H1 (cell line): ENCODE results near the gene MSL3B.

ENCODE experiments used
- CBX5 ChIP-seq: fragments of 300-800, 300-1000 bp; sonication (generic); IDR thresholded peaks from 2 replicates; pipeline ENCODE4 v1.7.1; 2016; ENCODE audit warnings: antibody characterized with exemption, low read length, low read depth
- CREB1 ChIP-seq: IDR thresholded peaks from 2 replicates; pipeline ENCODE4 v1.6.1; 2012; ENCODE audit warnings: inconsistent platforms
- EZH2 ChIP-seq: fragments of 200-600 bp; sonication (generic); IDR thresholded peaks from 2 replicates; pipeline ENCODE4 v1.7.1; 2012; ENCODE audit warnings: low read depth, mild to moderate bottlenecking, moderate library complexity, low read length, inconsistent platforms; ENCODE audit not compliant: severe bottlenecking
- FOSL1 ChIP-seq: IDR thresholded peaks from 2 replicates; pipeline ENCODE4 v1.6.1; 2011; ENCODE audit warnings: mild to moderate bottlenecking, low read depth, low read length, moderate library complexity; ENCODE audit not compliant: insufficient read depth
- HDAC6 ChIP-seq: IDR thresholded peaks from one replicate; pipeline ENCODE4 v1.7.1; 2012; ENCODE audit warnings: low read depth, mild to moderate bottlenecking, inconsistent platforms, low read length, moderate library complexity
- KDM5A ChIP-seq: fragments of 200-600 bp; IDR thresholded peaks from 2 replicates; pipeline ENCODE4 v1.7.1; 2012; ENCODE audit warnings: mild to moderate bottlenecking, low read length, inconsistent platforms, mixed read lengths
- SP2 ChIP-seq: IDR thresholded peaks from 2 replicates; pipeline ENCODE4 v1.6.1; 2012; ENCODE audit warnings: mild to moderate bottlenecking, low read length, inconsistent platforms
- TCF12 ChIP-seq: IDR thresholded peaks from 2 replicates; pipeline ENCODE4 v1.6.1; 2011; ENCODE audit warnings: low read depth, mild to moderate bottlenecking, low read length
- TF ChIP-seq, protein P1 (sequence below): fragments of 300-600 bp; sonication (generic); IDR thresholded peaks from 2 replicates; pipeline ENCODE4 v1.7.1; 2012; ENCODE audit warnings: low read length, moderate library complexity, mild to moderate bottlenecking, inconsistent platforms; ENCODE audit not compliant: insufficient replicate concordance
- TF ChIP-seq, protein P2 (sequence below): IDR thresholded peaks from 2 replicates; pipeline ENCODE4 v1.6.1; 2012; ENCODE audit warnings: low read length, inconsistent platforms

The MSL3B gene

GRCh38 chr2:233844064-233844807, 23.9 kb downstream of the MSL3B start (continued):
- TF ChIP-seq, protein P1, sequence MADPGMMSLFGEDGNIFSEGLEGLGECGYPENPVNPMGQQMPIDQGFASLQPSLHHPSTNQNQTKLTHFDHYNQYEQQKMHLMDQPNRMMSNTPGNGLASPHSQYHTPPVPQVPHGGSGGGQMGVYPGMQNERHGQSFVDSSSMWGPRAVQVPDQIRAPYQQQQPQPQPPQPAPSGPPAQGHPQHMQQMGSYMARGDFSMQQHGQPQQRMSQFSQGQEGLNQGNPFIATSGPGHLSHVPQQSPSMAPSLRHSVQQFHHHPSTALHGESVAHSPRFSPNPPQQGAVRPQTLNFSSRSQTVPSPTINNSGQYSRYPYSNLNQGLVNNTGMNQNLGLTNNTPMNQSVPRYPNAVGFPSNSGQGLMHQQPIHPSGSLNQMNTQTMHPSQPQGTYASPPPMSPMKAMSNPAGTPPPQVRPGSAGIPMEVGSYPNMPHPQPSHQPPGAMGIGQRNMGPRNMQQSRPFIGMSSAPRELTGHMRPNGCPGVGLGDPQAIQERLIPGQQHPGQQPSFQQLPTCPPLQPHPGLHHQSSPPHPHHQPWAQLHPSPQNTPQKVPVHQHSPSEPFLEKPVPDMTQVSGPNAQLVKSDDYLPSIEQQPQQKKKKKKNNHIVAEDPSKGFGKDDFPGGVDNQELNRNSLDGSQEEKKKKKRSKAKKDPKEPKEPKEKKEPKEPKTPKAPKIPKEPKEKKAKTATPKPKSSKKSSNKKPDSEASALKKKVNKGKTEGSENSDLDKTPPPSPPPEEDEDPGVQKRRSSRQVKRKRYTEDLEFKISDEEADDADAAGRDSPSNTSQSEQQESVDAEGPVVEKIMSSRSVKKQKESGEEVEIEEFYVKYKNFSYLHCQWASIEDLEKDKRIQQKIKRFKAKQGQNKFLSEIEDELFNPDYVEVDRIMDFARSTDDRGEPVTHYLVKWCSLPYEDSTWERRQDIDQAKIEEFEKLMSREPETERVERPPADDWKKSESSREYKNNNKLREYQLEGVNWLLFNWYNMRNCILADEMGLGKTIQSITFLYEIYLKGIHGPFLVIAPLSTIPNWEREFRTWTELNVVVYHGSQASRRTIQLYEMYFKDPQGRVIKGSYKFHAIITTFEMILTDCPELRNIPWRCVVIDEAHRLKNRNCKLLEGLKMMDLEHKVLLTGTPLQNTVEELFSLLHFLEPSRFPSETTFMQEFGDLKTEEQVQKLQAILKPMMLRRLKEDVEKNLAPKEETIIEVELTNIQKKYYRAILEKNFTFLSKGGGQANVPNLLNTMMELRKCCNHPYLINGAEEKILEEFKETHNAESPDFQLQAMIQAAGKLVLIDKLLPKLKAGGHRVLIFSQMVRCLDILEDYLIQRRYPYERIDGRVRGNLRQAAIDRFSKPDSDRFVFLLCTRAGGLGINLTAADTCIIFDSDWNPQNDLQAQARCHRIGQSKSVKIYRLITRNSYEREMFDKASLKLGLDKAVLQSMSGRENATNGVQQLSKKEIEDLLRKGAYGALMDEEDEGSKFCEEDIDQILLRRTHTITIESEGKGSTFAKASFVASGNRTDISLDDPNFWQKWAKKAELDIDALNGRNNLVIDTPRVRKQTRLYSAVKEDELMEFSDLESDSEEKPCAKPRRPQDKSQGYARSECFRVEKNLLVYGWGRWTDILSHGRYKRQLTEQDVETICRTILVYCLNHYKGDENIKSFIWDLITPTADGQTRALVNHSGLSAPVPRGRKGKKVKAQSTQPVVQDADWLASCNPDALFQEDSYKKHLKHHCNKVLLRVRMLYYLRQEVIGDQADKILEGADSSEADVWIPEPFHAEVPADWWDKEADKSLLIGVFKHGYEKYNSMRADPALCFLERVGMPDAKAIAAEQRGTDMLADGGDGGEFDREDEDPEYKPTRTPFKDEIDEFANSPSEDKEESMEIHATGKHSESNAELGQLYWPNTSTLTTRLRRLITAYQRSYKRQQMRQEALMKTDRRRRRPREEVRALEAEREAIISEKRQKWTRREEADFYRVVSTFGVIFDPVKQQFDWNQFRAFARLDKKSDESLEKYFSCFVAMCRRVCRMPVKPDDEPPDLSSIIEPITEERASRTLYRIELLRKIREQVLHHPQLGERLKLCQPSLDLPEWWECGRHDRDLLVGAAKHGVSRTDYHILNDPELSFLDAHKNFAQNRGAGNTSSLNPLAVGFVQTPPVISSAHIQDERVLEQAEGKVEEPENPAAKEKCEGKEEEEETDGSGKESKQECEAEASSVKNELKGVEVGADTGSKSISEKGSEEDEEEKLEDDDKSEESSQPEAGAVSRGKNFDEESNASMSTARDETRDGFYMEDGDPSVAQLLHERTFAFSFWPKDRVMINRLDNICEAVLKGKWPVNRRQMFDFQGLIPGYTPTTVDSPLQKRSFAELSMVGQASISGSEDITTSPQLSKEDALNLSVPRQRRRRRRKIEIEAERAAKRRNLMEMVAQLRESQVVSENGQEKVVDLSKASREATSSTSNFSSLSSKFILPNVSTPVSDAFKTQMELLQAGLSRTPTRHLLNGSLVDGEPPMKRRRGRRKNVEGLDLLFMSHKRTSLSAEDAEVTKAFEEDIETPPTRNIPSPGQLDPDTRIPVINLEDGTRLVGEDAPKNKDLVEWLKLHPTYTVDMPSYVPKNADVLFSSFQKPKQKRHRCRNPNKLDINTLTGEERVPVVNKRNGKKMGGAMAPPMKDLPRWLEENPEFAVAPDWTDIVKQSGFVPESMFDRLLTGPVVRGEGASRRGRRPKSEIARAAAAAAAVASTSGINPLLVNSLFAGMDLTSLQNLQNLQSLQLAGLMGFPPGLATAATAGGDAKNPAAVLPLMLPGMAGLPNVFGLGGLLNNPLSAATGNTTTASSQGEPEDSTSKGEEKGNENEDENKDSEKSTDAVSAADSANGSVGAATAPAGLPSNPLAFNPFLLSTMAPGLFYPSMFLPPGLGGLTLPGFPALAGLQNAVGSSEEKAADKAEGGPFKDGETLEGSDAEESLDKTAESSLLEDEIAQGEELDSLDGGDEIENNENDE = no peak
- TF ChIP-seq KDM5A (no peak), FOSL1 (no peak), EZH2 (no peak), SP2 (no peak), TCF12 (no peak), CREB1 (no peak), CBX5 (no peak), HDAC6 (no peak)
- TF ChIP-seq, protein P2, sequence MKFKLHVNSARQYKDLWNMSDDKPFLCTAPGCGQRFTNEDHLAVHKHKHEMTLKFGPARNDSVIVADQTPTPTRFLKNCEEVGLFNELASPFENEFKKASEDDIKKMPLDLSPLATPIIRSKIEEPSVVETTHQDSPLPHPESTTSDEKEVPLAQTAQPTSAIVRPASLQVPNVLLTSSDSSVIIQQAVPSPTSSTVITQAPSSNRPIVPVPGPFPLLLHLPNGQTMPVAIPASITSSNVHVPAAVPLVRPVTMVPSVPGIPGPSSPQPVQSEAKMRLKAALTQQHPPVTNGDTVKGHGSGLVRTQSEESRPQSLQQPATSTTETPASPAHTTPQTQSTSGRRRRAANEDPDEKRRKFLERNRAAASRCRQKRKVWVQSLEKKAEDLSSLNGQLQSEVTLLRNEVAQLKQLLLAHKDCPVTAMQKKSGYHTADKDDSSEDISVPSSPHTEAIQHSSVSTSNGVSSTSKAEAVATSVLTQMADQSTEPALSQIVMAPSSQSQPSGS = no peak
